Activated naive CD4-positive, alpha-beta T cell treated with anti-CD3 and anti-CD28 coated beads for 36 hours (primary cell): ENCODE results near the gene STAB2. TPM values are rescaled to one million over a fixed set of nuclear protein-coding genes. Genes with fewer than 3 reads are reported as not detected.

Source experiments
- CTCF ChIA-PET: fragments of 350-600 bp; sonication (Branson Sonifier 250); formaldehyde crosslinking; loops from one replicate; lab custom pipeline; 2021; ENCODE audit warnings: antibody characterized with exemption; lab: Charles Lee
- DNase-seq: peaks from one replicate; pipeline ENCODE4 v3.0.0-alpha.2; 2020
- H3K27ac Mint-ChIP-seq: one replicate; pipeline ENCODE4 v1.8.0; 2021; ENCODE audit warnings: mild to moderate bottlenecking, mixed read lengths
- H3K27me3 Mint-ChIP-seq: one replicate; pipeline ENCODE4 v1.8.0; 2021; ENCODE audit warnings: low read depth, mixed read lengths
- H3K36me3 Mint-ChIP-seq: one replicate; pipeline ENCODE4 v1.8.0; 2021; ENCODE audit warnings: low read depth, mixed read lengths
- H3K4me1 Mint-ChIP-seq: one replicate; pipeline ENCODE4 v1.8.0; 2021; ENCODE audit warnings: low read depth, mixed read lengths
- H3K4me3 Mint-ChIP-seq: one replicate; pipeline ENCODE4 v1.8.0; 2021; ENCODE audit warnings: mild to moderate bottlenecking, moderate library complexity, mixed read lengths
- H3K9me3 Mint-ChIP-seq: one replicate; pipeline ENCODE4 v1.8.0; 2021; ENCODE audit warnings: mixed read lengths
- intact Hi-C: fragments of 100-400 bp; cut with micrococcal nuclease; formaldehyde crosslinking; loops from one replicate; pipeline ENCODE4 v1.15.1; 2023
- total RNA-seq, 2 experiments: library from RNA; stranded (reverse); gene quantifications; one replicate each; pipeline ENCODE4 v1.2.3, GENCODE V29; 2021

The STAB2 gene
- total RNA-seq, 2 experiments from 2014 or later, result not detected

DNA sequence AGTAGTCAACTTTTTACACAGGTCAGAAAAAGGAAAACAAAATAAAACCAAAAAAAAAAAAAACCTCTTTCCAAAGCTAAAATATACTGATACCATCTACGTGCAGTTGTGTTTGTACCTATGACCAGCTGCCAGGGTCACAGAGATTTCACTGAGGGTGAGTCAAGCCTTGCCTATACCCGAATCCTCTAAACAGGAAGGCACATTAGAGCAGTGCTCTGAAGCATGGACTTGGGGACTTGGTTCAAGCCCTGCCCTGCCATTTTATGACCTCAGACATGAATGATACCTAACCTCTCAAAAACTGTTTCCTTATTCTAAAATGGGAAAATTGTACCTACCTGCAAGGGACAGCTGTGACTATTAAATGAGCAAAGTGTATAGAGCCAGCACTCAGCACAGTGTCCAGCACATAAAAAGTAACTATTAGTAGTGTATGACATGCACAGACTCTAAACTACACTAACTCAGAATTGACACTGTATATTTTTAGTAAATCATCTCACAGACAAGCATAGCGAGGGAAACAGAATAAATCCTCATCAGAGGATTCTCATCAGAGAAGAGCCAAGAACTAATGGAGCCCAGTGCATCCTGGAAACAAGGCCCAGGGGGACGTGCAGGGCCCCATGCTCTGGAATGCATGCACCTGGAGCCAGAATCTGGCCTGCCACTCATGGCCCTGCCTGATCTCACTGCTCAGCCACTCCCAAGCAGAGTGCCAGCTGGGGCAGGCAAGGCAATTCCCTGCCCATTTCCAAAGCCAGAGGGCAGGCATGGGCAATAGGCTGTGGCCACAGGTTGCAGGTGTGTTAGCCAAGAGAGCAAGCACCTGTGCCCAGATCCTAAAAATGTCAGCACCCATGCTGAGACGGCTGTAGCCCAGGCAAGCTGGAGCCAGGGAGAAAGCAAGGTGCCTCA, 196.9 kb downstream of the STAB2 start:
- DNase-seq, result no peak
- Mint-ChIP-seq H3K36me3 (peaks cover 30% of the 10 kb centered on the region), H3K27ac (no peak overlapping the region), H3K9me3 (no peaks in the 10 kb centered on the region), H3K4me3 (no peak overlapping the region), H3K4me1 (no peaks in the 10 kb centered on the region), H3K27me3 (no peaks in the 10 kb centered on the region)
- CTCF ChIA-PET, result no interaction called here
- intact Hi-C loops, result no loop called here

GRCh38 chr12:103785243-103786031, 198.4 kb downstream of the STAB2 start:
- Mint-ChIP-seq H3K27ac (no peak overlapping the region), H3K27me3 (no peaks in the 10 kb centered on the region), H3K4me1 (no peaks in the 10 kb centered on the region), H3K36me3 (peaks cover 21% of the 10 kb centered on the region), H3K4me3 (no peak overlapping the region), H3K9me3 (no peaks in the 10 kb centered on the region)
- no peak for DNase-seq
- CTCF ChIA-PET, result no interaction called here
- intact Hi-C loops, result no loop called here

DNA sequence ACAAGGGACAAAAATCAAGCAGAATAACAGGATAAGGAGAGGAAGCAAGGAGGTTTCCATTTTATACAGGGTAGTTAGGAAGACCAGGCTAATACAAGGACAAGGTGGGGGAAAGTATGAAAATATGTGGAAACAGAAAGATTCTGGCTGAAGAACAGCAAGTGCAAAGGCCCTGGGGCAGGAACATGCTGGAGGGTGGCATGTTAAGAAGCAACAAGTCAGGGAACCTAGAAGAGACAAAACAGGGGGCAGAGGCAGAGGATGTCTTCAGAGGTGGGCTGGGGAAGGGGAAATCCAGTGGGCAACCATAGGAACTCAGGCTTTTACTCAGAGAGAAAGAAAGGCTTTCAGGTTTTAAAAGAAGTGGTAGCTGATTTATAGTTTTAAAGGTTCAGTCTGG, 199.1 kb downstream of the STAB2 start:
- Mint-ChIP-seq H3K27ac (no peak overlapping the region), H3K4me1 (no peaks in the 10 kb centered on the region), H3K4me3 (no peak overlapping the region), H3K9me3 (no peaks in the 10 kb centered on the region), H3K27me3 (no peaks in the 10 kb centered on the region), H3K36me3 (peaks cover 20% of the 10 kb centered on the region)
- no peak for DNase-seq
- intact Hi-C loops, result no loop called here
- CTCF ChIA-PET, result no interaction called here

DNA sequence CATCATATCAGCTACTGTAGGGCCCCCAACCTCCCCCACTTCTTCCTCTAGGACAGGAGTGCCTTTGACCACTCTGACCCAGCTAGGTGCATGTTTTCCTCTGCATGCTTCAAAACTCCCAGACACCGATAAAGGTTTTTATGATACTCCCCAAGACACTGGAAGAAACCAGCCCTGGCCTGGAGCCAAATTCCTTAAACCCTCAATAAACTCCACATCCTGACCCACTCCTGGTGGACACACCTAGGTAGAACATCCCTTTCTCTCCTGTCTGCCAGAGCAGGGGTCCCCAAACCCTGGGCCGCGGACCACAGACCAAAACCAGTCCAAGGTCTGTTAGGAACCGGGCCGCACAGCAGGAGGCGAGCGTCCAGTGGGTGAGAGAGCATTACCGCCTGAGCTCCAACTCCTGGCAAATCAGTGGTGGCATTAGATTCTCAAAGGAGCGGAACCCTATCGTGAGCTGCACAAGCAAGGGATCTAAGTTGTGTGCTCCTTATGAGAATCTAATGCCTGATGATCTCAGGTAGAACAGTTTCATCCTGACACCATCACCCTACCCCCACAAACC, 204.4 kb downstream of the STAB2 start:
- no peaks in the 10 kb centered on the region for H3K9me3 Mint-ChIP-seq
- intact Hi-C loops, result no loop called here
- no peak for DNase-seq
- H3K27ac Mint-ChIP-seq, result no peak overlapping the region
- H3K4me1 Mint-ChIP-seq, result no peaks in the 10 kb centered on the region
- H3K4me3 Mint-ChIP-seq, result no peak overlapping the region
- no peaks in the 10 kb centered on the region for H3K27me3 Mint-ChIP-seq
- peaks cover 18% of the 10 kb centered on the region for H3K36me3 Mint-ChIP-seq
- CTCF ChIA-PET, result no interaction called here

GRCh38 chr12:103793046-103793445, 206.0 kb downstream of the STAB2 start:
- CTCF ChIA-PET, result no interaction called here
- peaks cover 25% of the 10 kb centered on the region for H3K36me3 Mint-ChIP-seq
- no peaks in the 10 kb centered on the region for H3K9me3 Mint-ChIP-seq
- intact Hi-C loops, result no loop called here
- H3K4me1 Mint-ChIP-seq, result no peaks in the 10 kb centered on the region
- H3K27ac Mint-ChIP-seq, result no peak overlapping the region
- no peaks in the 10 kb centered on the region for H3K27me3 Mint-ChIP-seq
- no peak for DNase-seq
- H3K4me3 Mint-ChIP-seq, result no peak overlapping the region

DNA sequence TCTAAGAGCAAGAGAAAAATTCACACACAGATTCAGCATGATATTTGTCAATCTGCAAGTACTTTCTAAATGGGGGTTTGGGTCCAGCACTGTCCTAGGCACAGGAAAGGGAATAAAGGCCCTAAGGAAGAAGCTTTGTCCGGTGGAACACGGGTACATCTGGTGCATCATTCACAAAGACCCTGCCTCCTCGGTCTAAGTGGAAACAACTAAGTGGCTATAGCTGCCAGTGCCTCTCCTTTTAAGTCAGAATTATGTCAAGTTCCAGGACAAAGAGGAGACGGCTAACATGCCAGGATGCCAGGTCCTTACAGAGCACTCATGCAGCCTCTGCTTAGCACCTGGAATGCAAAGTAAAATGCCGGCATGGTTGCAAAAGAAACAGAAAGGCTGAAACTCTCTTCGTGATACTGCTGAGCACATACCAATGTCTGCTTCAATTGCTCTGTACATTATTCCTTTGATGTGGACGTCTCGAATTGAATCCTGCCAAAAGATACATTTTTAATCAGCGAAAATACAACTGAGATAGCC, 206.5 kb downstream of the STAB2 start:
- intact Hi-C loops, result no loop called here
- Mint-ChIP-seq H3K27me3 (no peaks in the 10 kb centered on the region), H3K9me3 (no peaks in the 10 kb centered on the region), H3K4me1 (no peaks in the 10 kb centered on the region), H3K36me3 (peaks cover 28% of the 10 kb centered on the region), H3K27ac (no peak overlapping the region), H3K4me3 (no peak overlapping the region)
- CTCF ChIA-PET, result no interaction called here
- DNase-seq, result no peak

DNA sequence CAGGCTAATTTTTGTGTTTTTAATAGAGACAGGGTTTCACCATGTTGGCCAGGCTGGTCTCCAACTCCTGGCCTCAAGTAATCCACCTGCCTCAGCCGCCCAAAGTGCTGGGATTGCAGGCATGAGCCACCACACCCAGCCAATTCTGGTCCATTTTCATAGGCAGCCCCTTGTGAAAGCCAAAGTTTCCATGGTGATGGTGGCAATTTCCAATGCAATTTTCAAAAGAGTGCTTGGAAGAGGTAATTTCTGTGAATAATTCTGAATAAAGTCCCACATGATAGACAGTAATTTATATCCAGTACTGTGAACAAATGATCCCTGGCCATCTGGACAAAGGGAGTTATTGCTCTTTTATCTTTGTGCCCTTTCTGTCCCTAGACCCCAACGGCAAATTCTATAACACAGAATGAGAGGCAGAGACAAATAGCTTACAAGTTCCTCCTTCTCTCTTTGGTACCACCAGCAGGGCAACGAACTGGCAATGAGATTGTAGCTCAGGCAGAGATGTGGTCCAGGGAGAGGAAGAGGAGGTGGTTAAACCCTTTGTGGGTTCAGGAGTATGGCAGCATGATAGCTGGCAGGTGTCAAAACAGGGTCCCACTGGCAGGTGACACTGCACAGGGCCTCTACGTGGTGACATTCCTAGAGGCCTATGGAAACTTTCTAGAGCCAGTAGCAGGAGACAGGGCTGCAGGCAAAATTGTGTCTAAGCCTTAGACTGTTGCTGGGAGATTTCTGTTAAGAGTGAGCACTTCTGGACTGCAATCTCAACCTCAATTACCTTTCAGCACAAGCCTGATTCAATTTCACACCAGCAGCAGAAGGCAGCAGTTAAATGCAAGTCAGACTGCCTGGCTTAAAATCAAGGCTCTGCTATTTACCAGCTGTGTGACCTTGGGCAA, 207.5 kb downstream of the STAB2 start:
- Mint-ChIP-seq H3K27ac (no peak overlapping the region), H3K36me3 (peaks cover 31% of the 10 kb centered on the region), H3K4me1 (no peaks in the 10 kb centered on the region), H3K4me3 (no peak overlapping the region), H3K9me3 (no peaks in the 10 kb centered on the region), H3K27me3 (no peaks in the 10 kb centered on the region)
- intact Hi-C loops, result no loop called here
- CTCF ChIA-PET, result no interaction called here
- DNase-seq, result no peak

GRCh38 chr12:103798586-103798985, 211.5 kb downstream of the STAB2 start:
- intact Hi-C loops, result no loop called here
- no peaks in the 10 kb centered on the region for H3K9me3 Mint-ChIP-seq
- DNase-seq, result no peak
- no peak overlapping the region for H3K4me3 Mint-ChIP-seq
- CTCF ChIA-PET, result no interaction called here
- no peaks in the 10 kb centered on the region for H3K27me3 Mint-ChIP-seq
- H3K27ac Mint-ChIP-seq, result no peak overlapping the region
- peaks cover 27% of the 10 kb centered on the region for H3K36me3 Mint-ChIP-seq
- H3K4me1 Mint-ChIP-seq, result no peaks in the 10 kb centered on the region

- no peak for DNase-seq
- H3K9me3 Mint-ChIP-seq, result no peaks in the 10 kb centered on the region
- CTCF ChIA-PET, result no interaction called here
- intact Hi-C loops, result no loop called here
- H3K27ac Mint-ChIP-seq, result no peak overlapping the region
- peaks cover 27% of the 10 kb centered on the region for H3K36me3 Mint-ChIP-seq
- H3K4me3 Mint-ChIP-seq, result no peak overlapping the region
- H3K27me3 Mint-ChIP-seq, result no peaks in the 10 kb centered on the region
- H3K4me1 Mint-ChIP-seq, result no peaks in the 10 kb centered on the region
These were observed 212.4 kb downstream of the STAB2 start for GRCh38 chr12:103799504-103799856.

DNA sequence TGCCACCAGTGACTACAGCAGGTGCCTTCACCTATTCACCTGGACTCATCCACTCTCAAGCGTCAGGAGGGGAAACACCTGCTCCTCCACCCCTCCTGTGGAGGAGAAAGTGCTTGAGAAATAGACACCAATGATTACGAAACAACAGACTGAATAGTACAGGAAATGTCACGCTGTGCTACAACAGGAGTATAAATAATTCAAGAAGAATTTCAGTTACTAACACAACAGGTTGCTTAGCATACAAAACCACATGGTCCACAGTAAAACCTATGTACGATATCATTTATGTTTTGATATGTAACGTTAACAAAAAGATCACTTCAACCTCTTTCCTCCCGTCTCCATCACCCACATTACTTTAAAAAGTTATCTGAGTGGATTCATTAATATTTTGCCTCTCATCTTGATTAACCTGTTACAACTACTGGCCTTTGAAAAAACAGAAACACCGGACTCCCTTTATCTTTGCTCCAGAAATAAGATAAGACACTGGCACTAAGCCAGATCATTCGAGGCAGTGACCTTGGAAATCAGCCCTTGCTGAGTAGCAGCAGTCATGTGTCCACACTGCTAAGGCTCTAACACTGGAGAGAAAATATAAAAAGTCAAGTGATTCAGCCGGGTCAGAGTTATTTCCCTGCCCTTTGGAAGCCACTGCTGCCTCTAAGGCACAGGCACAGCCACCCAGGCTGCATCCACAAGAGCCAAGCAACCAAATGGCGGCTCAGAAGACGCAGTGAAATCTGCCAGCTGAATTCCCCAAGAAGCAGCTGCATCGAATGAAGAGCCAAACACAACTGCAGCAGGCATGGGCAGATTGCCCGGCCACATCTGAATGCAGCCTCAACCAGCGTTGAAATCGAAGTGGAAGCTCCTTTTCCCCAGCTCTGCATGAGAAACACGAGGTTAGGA, 213.0 kb downstream of the STAB2 start:
- Mint-ChIP-seq H3K4me1 (no peaks in the 10 kb centered on the region), H3K27ac (no peak overlapping the region), H3K9me3 (no peaks in the 10 kb centered on the region), H3K27me3 (no peaks in the 10 kb centered on the region), H3K4me3 (no peak overlapping the region), H3K36me3 (peaks cover 28% of the 10 kb centered on the region)
- CTCF ChIA-PET, result no interaction called here
- intact Hi-C loops, result no loop called here
- DNase-seq, result no peak
